Measurements from ENCODE around the gene SLC12A8.

- TF ChIP-seq CTCF (IDR thresholded peaks at IDR 0.05), result no peak
- TF ChIP-seq POLR2AphosphoS5 (IDR thresholded peaks at IDR 0.05), result no peak
These were observed 103.6 kb downstream of the SLC12A8 start for GRCh38 chr3:125108833-125109535.
